GM18868 (cell line): Measurements from ENCODE around the gene OSGIN1.

ENCODE experiments used
- ATAC-seq: cut with Tn5 transposase; IDR thresholded peaks from one replicate; pipeline ENCODE4 v1.9.1; 2021; ENCODE audit warnings: mild to moderate bottlenecking, moderate library complexity; ENCODE audit not compliant: unreplicated experiment

OSGIN1 gene

GRCh38 chr16:83956336-83957289 lies 3.6 kb downstream of the OSGIN1 start:
- peak; percentile 48 for ATAC-seq

GRCh38 chr16:83957296-83957855 lies 4.3 kb downstream of the OSGIN1 start:
- no peak for ATAC-seq

- ATAC-seq: no peak
Measured at GRCh38 chr16:83958137-83958845, 5.3 kb downstream of the OSGIN1 start.

GRCh38 chr16:83958846-83959565 lies 6.0 kb downstream of the OSGIN1 start:
- ATAC-seq: no peak

- ATAC-seq: no peak
Measured at GRCh38 chr16:83959656-83960434, 6.8 kb downstream of the OSGIN1 start.

- no peak for ATAC-seq
Measured at GRCh38 chr16:83960521-83961249, 7.6 kb downstream of the OSGIN1 start.

GRCh38 chr16:83961591-83961990 lies 8.6 kb downstream of the OSGIN1 start:
- ATAC-seq: no peak

GRCh38 chr16:83963277-83964119 lies 10.5 kb downstream of the OSGIN1 start:
- ATAC-seq: no peak

GRCh38 chr16:83964684-83965443 lies 11.8 kb downstream of the OSGIN1 start:
- ATAC-seq: no peak

- ATAC-seq: no peak
Measured at GRCh38 chr16:83965444-83966152, 12.6 kb downstream of the OSGIN1 start.

- no peak for ATAC-seq
Measured at GRCh38 chr16:83966153-83966696, 13.2 kb downstream of the OSGIN1 start.

GRCh38 chr16:83967091-83967490 lies 14.1 kb downstream of the OSGIN1 start:
- ATAC-seq: no peak

- ATAC-seq: no peak
Measured at GRCh38 chr16:83967838-83968305, 14.8 kb downstream of the OSGIN1 start, which contains the start of gene NECAB2. Gene NECAB2 (plus strand): TSS chr16:83968244. CDS start chr16:83968649, 405 bp downstream.

- no peak for ATAC-seq
Measured at GRCh38 chr16:83968306-83968851, 15.3 kb downstream of the OSGIN1 start.

GRCh38 chr16:83968891-83969649 lies 16.0 kb downstream of the OSGIN1 start:
- ATAC-seq: no peak
